ENCODE data around the gene SULT1E1. TPM values are rescaled to one million over a fixed set of nuclear protein-coding genes. Genes with fewer than 3 reads are reported as not detected.

Gene SULT1E1
- total and polyA plus RNA-seq, 2 experiments from 2014 or later, result not detected

Other genes starting within 250 kb of the SULT1E1 start
- gene UGT2A2, start 220.5 kb downstream of the SULT1E1 start, total RNA-seq (2014; rRNA removed; shearing (Covaris generic)), result not detected in 2 replicates
- not detected in 2 replicates for gene UGT2A2, start 220.5 kb downstream of the SULT1E1 start, polyA plus RNA-seq (2016; fragmentation: Nextera tagmentation; extraction: Ambion mirVana)
- gene UGT2A1, start 206.9 kb downstream of the SULT1E1 start, total RNA-seq (2014; rRNA removed; shearing (Covaris generic)), result not detected in 2 replicates
- not detected in 2 replicates for gene UGT2A1, start 206.9 kb downstream of the SULT1E1 start, polyA plus RNA-seq (2016; fragmentation: Nextera tagmentation; extraction: Ambion mirVana)
- gene SULT1B1, start 99.5 kb downstream of the SULT1E1 start, total RNA-seq (2014; rRNA removed; shearing (Covaris generic)), result not detected in 2 replicates
- gene SULT1B1, start 99.5 kb downstream of the SULT1E1 start, polyA plus RNA-seq (2016; fragmentation: Nextera tagmentation; extraction: Ambion mirVana), result not detected in 2 replicates
- gene CSN1S1, start 70.9 kb upstream of the SULT1E1 start, total RNA-seq (2014; rRNA removed; shearing (Covaris generic)), result not detected in 2 replicates
- 0.21 TPM in 1 of 2 replicates, not detected in the other for gene CSN1S1, start 70.9 kb upstream of the SULT1E1 start, polyA plus RNA-seq (2016; fragmentation: Nextera tagmentation; extraction: Ambion mirVana)
- not detected in 2 replicates for gene CSN2, start 105.6 kb upstream of the SULT1E1 start, total RNA-seq (2014; rRNA removed; shearing (Covaris generic))
- not detected in 2 replicates for gene CSN2, start 105.6 kb upstream of the SULT1E1 start, polyA plus RNA-seq (2016; fragmentation: Nextera tagmentation; extraction: Ambion mirVana)
- gene STATH, start 135.8 kb upstream of the SULT1E1 start, total RNA-seq (2014; rRNA removed; shearing (Covaris generic)), result not detected in 2 replicates
- not detected in 2 replicates for gene STATH, start 135.8 kb upstream of the SULT1E1 start, polyA plus RNA-seq (2016; fragmentation: Nextera tagmentation; extraction: Ambion mirVana)
- not detected in 2 replicates for gene HTN3, start 168.3 kb upstream of the SULT1E1 start, total RNA-seq (2014; rRNA removed; shearing (Covaris generic))
- gene HTN3, start 168.3 kb upstream of the SULT1E1 start, polyA plus RNA-seq (2016; fragmentation: Nextera tagmentation; extraction: Ambion mirVana), result not detected in 2 replicates
- gene HTN1, start 190.3 kb upstream of the SULT1E1 start, total RNA-seq (2014; rRNA removed; shearing (Covaris generic)), result not detected in 2 replicates
- not detected in 2 replicates for gene HTN1, start 190.3 kb upstream of the SULT1E1 start, polyA plus RNA-seq (2016; fragmentation: Nextera tagmentation; extraction: Ambion mirVana)

Measured in GM23338 (cell line).